NCI-H146 treated with DMSO at 0.1 percent for 48 hours (cell line): ENCODE results near the gene SLC30A9.

ENCODE experiments used
- DNase-seq: peaks from one replicate; lab custom pipeline; 2025; ENCODE audit not compliant: unreplicated experiment; lab: John Stamatoyannopoulos, UW

SLC30A9 gene

DNA sequence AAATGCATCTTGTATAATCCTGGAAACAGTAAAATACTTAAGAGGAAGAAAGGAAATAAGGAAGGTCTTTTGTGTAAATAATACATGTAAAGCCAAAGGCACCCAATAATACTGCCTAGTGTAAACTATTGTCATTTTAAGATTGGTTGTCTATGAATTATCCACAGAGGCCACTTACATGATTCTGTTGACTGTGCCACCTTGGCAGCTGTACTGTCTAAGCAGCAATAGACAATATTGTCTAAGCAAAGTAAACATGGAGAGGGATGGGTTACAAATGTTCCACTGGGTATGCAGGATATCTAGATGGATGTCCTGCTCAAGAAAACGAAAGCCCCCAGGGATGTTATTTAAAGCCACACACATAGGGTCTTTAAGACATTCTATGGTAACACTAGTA, 142.7 kb downstream of the SLC30A9 start:
- DNase-seq, result no peak

DNA sequence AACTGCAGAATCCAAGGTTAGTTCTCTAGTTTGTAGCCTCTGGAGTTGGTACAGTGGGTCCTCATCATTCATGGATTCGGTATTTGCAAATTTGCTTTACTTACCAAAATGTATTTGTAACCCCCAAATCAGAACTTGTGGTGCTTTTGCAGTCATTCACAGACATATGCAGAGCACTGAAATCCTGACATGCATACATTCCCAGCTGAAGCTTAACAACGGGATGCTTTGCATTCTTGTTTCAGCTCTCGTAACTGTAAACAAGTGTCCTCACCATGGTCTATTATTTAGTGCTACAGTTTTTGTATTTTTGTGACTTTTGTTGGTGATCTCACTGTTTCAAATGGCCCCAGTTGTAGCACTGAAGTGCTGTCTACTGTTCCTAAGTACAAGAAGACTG, 146.0 kb downstream of the SLC30A9 start:
- no peak for DNase-seq
